HG02884 (cell line): ENCODE results near the gene GRB10.

Experiments used
- ATAC-seq: cut with Tn5 transposase; IDR thresholded peaks from one replicate; pipeline ENCODE4 v1.9.1; 2021; ENCODE audit warnings: mild to moderate bottlenecking, moderate library complexity; ENCODE audit not compliant: unreplicated experiment

Gene GRB10

GRCh38 chr7:50782375-50783208 lies at the start of gene GRB10:
GRB10 (minus strand) TSS chr7:50782896; CDS start chr7:50732322, 50,574 bp downstream.
- ATAC-seq = no peak

GRCh38 chr7:50828801-50829200 lies 46.1 kb upstream of the GRB10 start:
- ATAC-seq = no peak

GRCh38 chr7:50828116-50828515 lies 45.4 kb upstream of the GRB10 start:
- ATAC-seq = no peak

- no peak for ATAC-seq
These were observed 44.6 kb upstream of the GRB10 start for GRCh38 chr7:50827281-50827680.

GRCh38 chr7:50826371-50827172 lies 43.9 kb upstream of the GRB10 start:
- ATAC-seq = no peak

- no peak for ATAC-seq
These were observed 42.8 kb upstream of the GRB10 start for GRCh38 chr7:50825465-50825864.

GRCh38 chr7:50824882-50825281 lies 42.2 kb upstream of the GRB10 start:
- no peak for ATAC-seq

GRCh38 chr7:50822706-50823105 lies 40.0 kb upstream of the GRB10 start:
- no peak for ATAC-seq

GRCh38 chr7:50822110-50822509 lies 39.4 kb upstream of the GRB10 start:
- no peak for ATAC-seq

GRCh38 chr7:50821457-50822008 lies 38.8 kb upstream of the GRB10 start:
- no peak for ATAC-seq

GRCh38 chr7:50818324-50818723 lies 35.6 kb upstream of the GRB10 start:
- no peak for ATAC-seq

- ATAC-seq = no peak
These were observed 34.9 kb upstream of the GRB10 start for GRCh38 chr7:50817561-50817960.

- ATAC-seq = no peak
These were observed 32.4 kb upstream of the GRB10 start for GRCh38 chr7:50815138-50815537.

- ATAC-seq = no peak
These were observed 31.5 kb upstream of the GRB10 start for GRCh38 chr7:50814166-50814565.

- ATAC-seq = no peak
These were observed 30.3 kb upstream of the GRB10 start for GRCh38 chr7:50812841-50813475.

GRCh38 chr7:50812094-50812493 lies 29.4 kb upstream of the GRB10 start:
- no peak for ATAC-seq

- no peak for ATAC-seq
These were observed 25.7 kb upstream of the GRB10 start for GRCh38 chr7:50808282-50808888.

GRCh38 chr7:50807026-50807730 lies 24.5 kb upstream of the GRB10 start:
- ATAC-seq = no peak

- no peak for ATAC-seq
These were observed 23.4 kb upstream of the GRB10 start for GRCh38 chr7:50806143-50806542.

- no peak for ATAC-seq
These were observed 22.9 kb upstream of the GRB10 start for GRCh38 chr7:50805447-50806125.
